NCI-H2227 treated with DMSO at 0.1 percent for 48 hours (cell line): ENCODE results near the gene SRD5A1.

ENCODE experiments used
- DNase-seq: peaks from one replicate; lab custom pipeline; 2025; lab: John Stamatoyannopoulos, UW

Gene SRD5A1

DNA sequence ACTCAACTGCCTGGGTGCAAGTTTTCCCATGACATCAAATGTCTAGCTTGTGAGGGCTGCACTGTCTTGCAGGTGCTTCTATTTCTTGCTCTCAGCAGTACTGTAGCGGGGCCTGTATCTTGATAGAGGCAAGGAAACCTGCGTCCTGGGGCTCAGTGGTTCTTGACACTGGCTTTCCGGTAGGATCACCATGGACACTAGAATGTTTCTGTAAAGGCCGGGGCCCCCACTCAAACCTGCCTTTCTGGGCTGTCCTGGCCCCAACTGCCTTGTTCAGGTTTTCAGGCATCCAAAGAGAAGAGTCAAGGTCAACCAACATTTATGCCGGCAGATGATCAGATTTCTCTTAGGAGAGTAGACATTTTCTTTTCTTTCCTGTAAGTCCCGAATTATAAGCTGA is 53.3 kb downstream of the SRD5A1 start:
- no peak for DNase-seq

DNA sequence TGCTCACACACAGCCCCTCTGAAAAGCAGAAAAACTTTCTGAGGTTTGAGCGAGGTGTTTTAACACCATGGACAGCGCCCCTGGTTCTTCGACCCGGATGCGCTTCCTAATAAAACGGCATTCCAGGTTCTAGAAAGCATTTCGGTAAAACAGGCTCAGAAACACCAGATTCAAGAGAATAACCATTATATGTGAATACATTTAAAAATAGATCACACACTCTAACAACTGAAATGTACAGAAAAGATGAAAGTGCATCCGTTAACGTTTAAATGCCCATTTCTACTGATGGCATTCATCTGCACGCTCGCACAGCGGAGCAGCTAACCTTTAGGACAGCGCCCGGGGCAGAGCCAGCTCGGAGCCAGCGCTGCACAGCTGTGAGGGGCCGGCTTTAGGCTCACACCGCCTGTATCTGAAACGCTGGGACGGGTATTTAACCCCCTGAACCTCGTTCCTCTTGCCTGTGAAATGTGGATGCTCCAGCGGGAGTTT is 53.7 kb downstream of the SRD5A1 start:
- DNase-seq = no peak

DNA sequence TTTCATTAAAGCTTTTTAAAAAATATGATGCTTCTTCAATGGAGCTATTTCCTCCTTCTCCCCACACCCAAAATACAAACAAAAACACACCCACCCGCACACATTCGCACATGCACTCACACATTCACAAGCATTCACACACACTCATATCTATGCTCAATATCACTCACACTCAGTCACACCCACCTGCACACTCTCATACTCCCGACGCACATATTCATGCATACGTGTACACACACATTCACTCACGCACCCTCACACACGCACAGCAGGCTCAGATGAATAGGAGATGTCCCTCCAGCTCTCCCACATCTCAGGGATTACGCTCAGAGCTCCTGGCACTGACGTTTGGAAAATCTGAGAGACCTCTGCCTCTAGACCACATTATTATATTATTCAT is 54.3 kb downstream of the SRD5A1 start:
- DNase-seq = no peak

DNA sequence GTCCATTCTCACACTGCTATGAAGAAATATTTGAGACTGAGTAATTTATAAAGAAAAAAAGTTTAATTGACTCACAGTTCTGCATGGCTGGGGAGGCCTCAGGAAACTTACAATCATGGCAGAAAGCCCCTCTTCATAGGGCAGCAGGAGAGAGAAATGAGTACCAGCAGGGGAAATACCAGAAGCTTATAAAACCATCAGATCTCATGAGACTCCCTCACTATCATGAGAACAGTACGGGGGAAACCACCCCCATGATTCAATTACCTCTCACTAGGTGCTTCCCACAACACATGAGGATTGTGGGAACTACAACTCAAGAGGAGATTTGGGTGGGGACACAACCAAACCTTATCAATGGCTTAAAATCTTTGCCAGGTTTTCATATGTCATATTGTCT is 59.7 kb downstream of the SRD5A1 start:
- DNase-seq = no peak

DNA sequence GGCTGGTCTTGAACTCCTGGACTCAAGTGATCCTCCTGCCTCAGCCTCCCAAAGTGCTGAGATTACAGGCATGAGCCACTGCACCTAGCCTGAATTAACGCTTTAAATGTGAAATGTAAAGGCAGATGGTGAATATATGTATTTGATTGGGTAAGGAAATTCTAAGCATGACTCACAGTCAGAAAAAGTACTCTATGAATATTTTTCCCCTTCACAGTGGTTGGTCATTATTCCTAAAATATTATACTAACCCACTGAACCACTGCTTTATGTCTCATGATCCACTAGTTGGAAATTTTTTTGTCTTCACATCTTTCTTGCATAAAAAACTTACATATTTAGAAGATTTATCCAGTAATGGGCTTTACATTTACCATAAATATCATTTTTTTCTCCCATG is 65.5 kb downstream of the SRD5A1 start:
- no peak for DNase-seq

DNA sequence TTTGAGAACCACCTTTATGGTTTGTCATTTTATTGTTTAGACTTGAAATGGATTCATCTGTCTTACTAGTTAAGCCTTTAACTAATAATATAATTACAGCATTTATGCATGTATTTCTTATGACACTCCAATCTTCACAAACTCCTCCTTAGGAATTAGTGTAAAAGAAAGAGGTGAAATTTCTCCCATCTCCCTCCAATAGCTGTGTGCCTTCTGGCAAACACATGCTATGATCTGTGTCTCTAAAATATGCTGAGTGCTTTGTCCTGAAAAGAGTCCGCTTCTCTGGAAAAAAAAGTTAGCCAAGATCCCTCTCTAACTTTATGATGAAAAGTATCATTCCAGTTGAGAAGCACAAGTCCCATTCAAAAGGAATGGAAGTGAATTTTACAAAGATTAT is 66.1 kb downstream of the SRD5A1 start:
- DNase-seq = no peak

DNA sequence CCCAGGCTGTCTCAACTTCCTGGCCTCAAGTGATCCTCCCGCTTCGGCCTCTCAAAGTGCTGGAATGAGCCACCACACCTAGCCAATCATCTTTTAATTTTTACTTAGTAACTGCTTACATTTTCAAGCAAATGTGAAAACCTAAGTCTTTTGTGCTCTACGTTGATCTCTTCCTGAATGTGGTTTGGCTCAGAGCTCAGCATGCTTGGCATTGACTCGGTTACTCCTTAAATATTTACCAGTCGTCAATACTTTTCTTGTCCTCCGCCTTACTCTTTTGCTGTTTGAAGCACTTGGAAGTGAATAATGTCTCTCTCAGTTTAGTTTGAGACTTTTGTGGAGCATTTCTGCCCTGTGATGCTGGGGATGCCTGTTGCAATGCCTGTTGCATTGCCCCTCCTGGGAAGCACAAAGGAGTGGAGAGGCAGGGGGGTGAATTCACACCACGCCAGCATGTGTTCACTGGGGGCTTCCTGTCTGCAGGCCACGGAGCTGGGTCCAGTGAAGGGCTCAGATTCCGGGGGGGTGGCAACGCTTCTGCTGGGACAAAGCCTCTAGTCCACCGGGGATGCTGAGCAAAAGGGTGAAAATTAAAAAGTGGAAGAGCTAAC is 66.9 kb downstream of the SRD5A1 start:
- DNase-seq = no peak

DNA sequence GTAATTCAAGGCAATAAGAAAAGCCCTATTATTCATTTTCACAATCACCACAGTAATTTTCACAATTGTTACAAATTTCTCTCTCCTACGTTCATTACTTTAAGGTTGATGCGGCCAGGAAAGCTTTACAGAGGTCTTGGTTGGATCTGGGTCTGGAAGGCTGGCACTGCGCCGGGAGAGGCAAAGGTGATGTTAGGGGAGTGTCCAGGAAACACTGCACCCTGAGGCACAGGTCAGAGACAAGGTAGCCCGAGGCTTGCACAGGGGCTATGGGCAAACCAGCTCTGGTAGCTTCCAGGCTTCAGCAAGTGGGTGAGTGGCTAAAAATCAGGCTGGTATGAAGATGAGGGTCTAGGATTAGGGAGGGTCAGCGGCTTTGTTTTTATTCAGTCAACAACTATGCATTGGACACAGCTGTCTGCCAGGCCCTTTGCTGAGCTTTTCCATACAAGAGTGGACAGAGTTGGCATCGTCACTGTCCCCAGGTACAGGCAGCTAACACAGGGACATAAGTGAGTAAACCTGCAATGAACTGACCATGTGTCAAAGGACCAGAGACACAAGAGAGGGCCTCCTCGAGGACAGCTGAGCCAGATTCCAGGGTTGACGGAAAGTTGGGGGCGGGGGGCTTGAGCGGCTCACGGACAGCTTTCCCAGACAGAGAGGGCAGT is 67.6 kb downstream of the SRD5A1 start:
- no peak for DNase-seq

DNA sequence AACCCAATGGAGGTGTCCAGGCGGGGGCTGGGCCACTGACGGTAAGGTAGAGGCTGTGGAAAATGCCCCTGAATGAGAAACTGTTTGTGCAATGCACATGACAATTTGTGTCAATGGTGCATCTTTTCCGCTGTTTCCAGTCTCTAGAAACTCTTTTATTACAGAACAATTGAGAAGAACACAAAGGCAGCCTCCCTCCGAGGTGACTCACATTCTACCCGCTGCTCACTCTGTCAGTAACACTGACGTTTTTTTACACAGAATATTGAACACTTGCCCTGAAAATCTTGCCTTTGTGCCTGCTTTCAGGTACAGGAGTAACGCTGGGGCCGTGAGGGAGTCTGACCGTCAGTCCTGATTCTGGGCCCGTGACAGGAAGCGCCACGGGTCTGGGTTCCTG is 68.3 kb downstream of the SRD5A1 start:
- no peak for DNase-seq

DNA sequence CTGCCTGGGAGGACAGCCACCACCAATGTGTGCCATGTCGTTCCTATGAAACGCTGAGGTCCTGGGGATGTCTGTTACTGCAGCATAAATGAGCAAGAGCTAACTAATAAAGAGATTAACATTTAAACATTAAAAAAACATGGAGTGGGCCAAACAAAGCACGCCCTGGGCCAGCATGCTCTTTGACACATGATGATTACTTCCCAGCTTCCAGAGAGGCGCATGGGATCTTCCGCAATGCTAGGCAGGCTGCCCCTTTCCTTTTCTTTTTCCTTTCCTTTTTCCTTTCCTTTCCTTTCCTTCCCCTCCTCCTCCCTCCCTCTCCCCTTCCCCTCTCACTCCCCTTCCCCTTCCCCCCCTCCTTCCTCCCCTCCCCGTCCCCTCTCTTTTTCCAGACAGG is 69.4 kb downstream of the SRD5A1 start:
- DNase-seq = no peak

DNA sequence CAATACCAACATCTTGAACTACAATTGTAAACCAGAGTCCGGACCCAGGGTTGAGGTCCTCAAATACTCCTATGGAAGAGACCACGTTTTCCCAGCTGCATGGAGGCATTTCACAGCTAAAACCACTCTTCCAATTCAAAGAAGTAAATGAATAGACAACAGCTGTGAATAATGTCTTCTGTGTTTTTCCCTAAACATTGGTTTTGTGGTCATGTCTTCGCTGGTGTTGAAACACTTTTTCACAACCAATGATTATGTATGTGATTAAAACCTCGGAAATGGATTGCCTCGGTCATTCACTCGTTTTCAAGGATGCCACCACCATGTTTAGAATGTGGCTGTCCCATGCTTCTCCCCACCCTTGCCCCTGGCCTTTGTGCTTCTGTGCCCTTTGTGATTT is 70.6 kb downstream of the SRD5A1 start:
- no peak for DNase-seq

DNA sequence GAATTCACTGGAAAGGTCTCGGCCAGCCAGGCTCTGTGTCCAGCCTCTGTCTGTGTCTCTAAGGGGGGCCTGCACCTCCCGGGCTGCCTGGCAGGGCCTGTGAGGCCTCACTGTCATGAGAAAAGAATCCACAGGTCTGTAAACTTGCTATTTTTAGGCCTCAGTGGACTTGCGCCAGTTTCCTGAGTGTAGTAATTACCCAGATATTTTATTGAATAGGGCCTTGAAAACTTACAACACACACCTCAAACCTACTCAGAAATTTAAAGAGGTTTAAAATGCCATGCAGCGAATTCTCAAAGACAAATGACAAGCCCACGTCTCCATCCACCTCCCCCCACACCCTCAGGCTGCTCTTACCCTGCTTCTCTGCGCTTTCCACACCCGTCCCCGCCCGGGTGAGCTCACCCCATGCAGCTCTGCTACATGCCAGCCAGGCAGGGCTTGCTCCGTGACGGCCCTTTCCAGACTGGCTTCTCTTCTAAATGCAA is 71.2 kb downstream of the SRD5A1 start:
- no peak for DNase-seq

DNA sequence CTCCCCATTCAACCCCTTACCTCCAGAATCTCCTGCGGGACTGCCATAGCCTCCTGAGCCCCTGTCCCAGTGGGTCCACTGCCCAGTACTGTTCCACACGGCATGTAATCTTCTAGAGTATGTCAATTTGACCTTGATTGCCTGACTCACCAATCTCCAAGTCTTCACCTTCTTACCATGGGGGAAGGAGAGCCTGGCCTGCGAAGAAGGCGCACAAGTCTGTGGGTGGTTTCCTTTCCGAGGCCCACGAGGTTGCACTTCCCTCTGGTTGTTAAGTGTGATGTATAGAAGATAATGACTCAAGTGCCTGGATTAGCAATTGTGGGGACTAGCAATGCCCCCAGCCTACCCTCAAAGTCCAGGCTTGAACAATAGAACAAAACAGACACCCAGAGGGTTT is 71.8 kb downstream of the SRD5A1 start:
- DNase-seq = no peak

DNA sequence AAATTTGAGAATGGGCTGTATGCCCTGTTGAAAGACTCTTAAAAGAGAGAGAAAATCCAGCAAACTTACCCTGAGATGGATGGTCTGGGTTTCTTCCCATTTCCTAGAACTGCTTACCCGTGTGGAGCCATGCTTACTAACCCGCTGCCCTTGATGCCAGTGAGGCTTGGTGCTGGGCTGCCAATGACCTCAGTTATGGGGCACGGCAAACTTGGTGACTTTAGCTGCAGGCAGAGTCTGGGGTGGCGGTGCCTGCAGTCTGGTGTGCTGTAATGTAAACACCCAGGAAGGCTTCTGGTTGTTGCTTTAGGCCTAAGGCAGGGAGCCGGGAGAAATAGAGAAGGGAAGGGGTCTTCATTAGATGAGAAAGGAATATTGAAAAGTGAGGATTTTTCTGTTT is 72.7 kb downstream of the SRD5A1 start:
- no peak for DNase-seq

DNA sequence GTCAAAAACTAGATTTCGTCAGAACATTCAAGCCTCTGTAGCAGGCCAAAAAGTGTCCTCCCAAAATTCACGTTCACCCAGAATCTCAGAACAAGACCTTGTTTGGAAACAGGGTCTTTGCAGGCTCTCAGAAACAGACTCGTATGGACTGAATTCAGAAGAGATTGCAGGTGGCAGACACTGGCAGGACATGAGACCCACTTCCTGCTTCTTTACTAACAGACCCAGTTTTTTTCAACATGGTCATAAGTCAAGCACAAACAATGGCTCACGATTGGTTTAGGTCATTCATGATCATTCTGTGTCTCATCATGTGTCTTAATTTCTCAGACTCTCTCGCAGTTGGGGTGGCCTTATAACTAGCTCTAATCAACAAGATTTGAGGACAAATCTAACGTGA is 74.6 kb downstream of the SRD5A1 start:
- DNase-seq = no peak

DNA sequence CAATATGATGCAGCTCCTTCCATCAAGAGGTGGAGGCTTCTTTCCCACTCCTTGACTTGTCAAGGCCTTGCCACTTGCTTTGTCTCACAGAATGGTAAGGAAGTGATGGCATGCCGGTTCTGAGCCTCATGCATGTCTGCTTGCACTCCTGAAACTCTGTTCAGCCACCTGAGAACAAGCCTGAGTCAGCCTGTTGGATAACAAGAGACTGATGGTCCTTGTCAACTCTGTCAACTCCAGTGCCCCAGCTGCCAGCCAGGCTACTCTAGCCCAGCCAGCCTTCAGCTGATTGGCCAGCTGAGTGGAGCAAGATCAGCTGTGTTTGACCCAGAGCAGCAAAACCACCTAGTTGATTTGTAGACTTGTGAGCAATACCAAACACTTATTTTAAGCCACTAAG is 75.6 kb downstream of the SRD5A1 start:
- DNase-seq = no peak

DNA sequence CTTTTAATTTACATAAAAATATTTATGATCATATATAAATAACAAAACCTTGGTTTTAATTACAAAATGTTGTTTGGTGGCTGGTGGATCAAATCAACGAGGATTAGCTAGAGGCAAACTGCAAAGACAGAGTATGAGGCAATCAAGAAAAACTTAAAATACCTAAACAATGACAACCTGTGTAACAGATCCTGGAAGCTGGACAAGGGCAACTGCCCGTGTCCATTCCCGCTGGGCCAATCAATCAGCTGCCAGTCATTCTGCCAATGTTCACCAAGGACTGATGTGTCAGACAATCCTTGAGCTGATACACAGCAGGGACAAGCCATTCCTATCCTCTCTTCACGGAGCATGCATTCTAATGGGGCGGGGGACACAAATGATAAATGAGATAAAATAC is 76.8 kb downstream of the SRD5A1 start:
- no peak for DNase-seq

DNA sequence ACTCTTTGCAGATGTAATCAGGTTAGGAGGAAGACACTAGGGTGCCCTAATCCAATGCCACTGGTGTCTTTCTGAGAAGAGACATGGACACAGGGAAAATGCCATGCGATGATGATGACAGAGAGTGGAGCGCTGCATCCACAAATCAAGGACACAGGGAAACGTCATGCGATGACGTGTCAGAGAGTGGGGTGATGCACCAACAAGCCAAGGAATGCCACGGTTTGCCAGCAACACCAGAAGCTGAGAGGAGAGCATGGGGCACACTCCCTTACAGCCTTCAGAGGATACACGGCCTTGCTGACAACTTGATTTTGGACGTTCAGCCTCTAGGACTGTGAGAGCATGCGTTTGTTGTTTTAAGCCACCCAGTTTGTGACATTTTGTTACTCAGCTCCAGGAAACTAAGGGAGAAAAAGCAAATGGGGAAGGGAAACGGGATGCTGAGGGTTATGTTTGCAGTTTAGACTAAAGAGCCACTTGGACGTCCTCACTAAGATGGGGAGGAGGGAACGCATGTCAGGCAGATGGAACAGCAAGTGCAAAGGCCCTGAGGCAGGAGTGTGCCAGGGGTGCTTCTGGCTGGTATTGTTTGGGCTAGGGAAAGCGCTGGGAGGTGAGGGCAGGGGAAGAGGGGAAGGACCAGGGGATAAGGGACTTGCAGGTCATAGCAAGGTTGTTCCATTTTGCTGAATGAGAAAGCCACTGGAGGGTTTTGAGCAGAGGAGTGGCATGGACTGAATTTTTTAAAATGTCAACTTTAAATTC is 77.5 kb downstream of the SRD5A1 start:
- DNase-seq = no peak

DNA sequence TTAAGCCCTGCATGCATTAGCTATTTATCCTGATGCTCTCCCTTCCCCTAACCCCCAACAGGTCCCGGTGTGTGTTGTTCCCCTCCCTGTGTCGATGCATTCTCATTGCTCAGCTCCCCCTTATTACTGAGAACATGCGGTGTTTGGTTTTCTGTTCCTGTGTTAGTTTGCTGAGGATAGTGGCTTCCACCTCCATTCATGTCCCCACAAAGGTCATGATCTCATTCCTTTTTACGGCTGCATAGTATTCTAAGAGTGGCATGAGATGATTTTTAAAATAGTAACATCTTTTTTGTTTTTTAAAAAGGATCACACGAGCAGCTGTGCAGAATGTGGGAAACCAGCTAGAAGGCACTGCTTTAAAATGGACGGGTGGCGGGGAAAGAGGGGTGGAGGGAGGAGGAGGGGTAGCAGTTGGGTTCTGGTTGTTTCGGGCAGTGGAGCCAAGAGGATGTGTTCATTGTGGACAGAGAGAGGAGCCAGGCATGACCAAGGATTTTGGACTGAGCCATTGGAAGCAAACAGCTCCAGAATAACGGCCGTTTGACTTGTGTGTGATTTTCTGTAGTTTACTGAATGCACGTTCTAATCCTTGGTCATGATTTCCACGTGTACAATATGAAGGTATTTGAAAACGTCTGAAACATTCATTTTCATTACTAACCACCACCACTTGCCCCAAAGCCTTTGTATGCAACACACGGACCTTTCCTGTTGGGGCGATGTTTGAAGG is 78.3 kb downstream of the SRD5A1 start:
- no peak for DNase-seq

DNA sequence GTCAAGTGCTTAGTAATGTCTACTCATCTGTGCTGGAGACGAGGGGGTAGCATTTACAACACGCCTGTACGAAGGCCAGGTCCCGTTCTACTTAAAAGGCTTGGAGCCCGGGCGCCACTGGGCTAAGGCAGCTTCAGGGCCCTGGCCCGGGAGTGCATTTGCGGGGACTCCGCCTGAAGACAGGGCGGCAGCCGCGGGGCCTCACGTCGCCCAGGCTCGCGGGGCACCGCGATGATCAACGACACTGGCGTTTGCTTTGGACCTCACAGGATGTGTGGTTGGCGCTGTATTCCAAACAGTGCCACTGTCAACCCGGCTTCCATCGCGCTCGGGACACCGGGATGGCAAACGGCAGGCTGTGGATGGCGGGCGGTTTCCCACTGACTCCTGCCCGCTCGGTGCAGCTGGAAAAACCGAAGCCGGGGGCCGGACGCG is 78.9 kb downstream of the SRD5A1 start:
- DNase-seq = peak; percentile 73

DNA sequence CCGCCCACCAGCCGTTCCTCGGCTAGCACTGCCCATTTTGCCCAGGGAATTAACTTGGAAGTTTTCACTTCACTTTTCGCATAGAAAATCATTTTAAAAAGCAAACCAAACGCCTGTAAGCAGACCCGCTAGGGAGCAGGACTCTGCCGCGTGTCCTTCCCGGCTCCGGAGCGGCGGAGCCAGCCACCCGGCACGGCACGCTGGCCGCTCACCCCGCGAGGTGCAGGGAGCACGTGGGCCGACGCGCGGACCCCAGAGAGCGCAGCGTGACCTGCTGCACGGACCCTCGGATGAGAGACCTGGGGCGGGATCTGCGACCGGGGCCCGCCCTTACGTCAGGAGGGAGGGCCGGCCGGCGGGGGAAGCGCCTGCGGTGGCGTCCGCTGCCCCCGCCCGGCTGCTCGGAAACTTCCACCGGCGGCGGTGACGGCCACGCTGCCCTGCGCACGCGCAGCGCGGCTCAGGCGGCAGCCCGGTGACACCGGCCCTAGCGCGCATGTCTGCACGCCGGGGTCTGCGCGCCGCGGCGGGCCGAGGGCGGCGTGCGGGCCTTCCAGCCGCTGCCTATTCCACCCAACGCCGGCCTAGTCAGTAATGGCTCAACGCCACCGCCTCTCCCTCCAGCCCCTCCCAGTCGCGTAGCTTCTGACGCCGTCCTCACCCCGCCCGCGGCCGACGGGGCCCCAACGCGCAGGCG is 79.5 kb downstream of the SRD5A1 start:
- DNase-seq = peak; percentile 99
